22Rv1 (cell line): ENCODE data around the gene FAAP20.

Source experiments
- H3K27ac ChIP-seq: fragments of 450-650 bp; 2 replicates; pipeline ENCODE4 v1.5.1; 2017
- CTCF ChIP-seq: fragments of 450-650 bp; IDR thresholded peaks from 2 replicates; pipeline ENCODE4 v1.5.1; 2017; ENCODE audit warnings: mild to moderate bottlenecking
- ZFX ChIP-seq: fragments of 450-650 bp; IDR thresholded peaks from 2 replicates; pipeline ENCODE4 v1.6.1; 2017; ENCODE audit warnings: antibody characterized with exemption, borderline replicate concordance

FAAP20 gene

GRCh38 chr1:2189459-2190425, 4.8 kb downstream of the FAAP20 start:
- TF ChIP-seq ZFX (no peak), CTCF (no peak)
- H3K27ac ChIP-seq = peak overlapping the region; percentile 91

GRCh38 chr1:2188336-2188735, 6.2 kb downstream of the FAAP20 start:
- TF ChIP-seq ZFX = no peak
- TF ChIP-seq CTCF = no peak
- 0 out of 2 replicates have a peak overlapping the region, but pooled peaks have one; percentile 4 for H3K27ac ChIP-seq

GRCh38 chr1:2187619-2188018, 7.0 kb downstream of the FAAP20 start:
- H3K27ac ChIP-seq = 0 out of 2 replicates have a peak overlapping the region, but pooled peaks have one; percentile 4
- no peak for TF ChIP-seq CTCF
- TF ChIP-seq ZFX = no peak

GRCh38 chr1:2186901-2187300, 7.7 kb downstream of the FAAP20 start:
- no peak overlapping the region for H3K27ac ChIP-seq
- TF ChIP-seq ZFX (no peak), CTCF (no peak)

GRCh38 chr1:2185880-2186855, 8.4 kb downstream of the FAAP20 start:
- H3K27ac ChIP-seq = no peak overlapping the region
- TF ChIP-seq CTCF (no peak), ZFX (no peak)

- TF ChIP-seq ZFX (no peak), CTCF (no peak)
These were observed 9.6 kb downstream of the FAAP20 start for GRCh38 chr1:2184934-2185333.

More at GRCh38 chr1:2184934-2185333, 9.6 kb downstream of the FAAP20 start:
- H3K27ac ChIP-seq = no peak overlapping the region
